GM21528 (cell line): ENCODE results near the gene CSH2.
"Not testable (repeated sequence)": the region's sequence is repeated elsewhere in the genome, so short reads cannot be mapped to it uniquely, and the experiment has no call there.

Experiments
- ATAC-seq: cut with Tn5 transposase; IDR thresholded peaks from one replicate; pipeline ENCODE4 v1.9.1; 2021; ENCODE audit warnings: mild to moderate bottlenecking, moderate library complexity; ENCODE audit not compliant: unreplicated experiment, low FRiP score

The CSH2 gene

DNA sequence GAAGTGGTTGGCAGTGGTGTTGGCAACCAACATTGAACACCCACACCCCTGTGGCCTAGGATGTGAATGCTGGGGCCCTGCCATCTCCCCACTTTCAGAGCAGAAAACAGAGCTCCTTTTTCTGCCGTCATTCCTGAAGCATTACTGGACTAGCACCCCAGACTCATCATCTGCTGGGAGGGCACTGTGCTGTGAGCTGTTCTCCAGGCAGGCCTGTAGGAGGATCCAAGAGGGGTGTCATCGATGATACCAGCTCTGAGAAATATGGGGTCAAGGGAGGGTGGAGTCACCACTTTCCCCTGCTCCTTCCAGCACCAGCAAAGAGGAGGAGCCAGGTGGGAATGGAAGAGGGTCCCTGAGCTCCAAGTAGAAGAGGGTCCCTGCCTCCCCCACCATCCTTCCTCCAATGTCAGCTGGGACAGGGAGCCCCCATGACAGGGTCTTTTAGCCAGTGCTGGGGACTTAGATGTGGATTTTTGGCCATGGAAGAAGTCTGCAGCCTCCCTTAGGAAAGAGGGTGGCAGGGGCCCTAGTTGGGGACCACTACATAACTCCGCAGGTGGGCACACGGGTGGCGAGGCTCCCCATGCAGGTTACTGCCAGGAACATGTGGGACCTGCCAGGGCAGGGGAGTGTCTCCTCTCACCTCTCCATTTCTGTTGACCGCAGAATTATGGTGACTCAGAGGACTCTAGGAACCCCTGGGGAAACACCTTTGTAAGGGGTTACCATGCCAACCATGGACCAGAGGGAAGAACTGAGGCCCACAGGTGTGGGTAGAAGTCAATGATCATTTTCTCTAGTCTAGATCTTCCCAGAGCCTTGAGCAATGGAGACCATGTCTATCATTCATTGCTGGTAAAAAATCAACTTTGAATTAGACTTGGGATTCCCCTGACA, 25.7 kb upstream of the CSH2 start:
- ATAC-seq = not testable (repeated sequence)

DNA sequence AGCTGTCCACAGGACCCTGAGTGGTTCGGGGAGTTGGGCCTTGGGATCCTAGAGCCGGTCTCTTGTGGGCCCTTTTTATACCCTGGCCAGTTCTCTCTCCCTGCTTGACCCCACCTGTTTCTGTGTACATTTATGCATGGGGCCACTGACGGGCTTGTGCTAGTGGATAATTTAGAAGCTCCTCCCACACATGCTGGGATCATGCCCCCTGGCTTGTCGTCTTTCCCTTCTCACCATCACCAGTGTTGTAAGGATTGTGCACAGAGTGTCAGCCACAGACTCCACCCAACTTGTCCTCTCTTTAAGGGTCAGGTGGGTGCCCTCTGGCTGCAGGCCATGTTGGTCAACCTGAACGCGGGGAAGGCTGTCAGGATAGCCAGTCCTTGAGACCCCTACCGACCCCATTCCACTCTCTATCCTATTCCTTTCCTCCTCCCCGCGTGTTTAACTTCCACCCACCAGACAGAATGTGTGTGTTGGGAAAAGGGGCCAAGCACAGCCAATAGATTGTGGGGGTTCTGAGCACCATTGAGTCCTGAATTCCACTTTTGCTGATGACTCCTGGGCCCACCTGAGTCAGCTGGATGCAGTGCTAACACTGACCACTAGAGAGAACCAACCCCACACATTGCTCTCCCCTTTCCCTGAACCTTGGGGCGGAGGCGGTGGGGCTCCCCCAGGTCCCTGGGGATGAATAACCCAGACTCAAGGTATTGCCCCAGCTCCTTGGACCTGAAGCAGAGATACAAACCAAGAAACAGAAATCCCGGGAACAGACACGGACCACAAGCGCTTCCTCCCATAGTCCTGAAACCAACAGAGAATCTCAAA, 23.3 kb upstream of the CSH2 start, which contains the start of gene CSH1:
CSH1 (minus strand) TSS at position 51 of the 831 bp plus-strand sequence. CDS start 63 bp downstream, outside the sequence.
- ATAC-seq = not testable (repeated sequence)

DNA sequence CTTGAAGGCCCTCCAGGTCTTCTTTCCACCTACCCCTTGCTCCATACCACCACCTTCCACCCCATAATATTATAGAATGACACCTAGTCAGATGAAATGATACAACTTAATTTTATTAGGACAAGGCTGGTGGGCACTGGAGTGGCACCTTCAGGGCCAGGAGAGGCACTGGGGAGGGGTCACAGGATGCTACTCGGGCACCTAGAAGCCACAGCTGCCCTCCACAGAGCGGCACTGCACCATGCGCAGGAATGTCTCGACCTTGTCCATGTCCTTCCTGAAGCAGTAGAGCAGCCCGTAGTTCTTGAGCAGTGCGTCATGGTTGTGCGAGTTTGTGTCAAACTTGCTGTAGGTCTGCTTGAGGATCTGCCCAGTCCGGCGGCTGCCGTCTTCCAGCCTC, 21.3 kb upstream of the CSH2 start:
- ATAC-seq = not testable (repeated sequence)

DNA sequence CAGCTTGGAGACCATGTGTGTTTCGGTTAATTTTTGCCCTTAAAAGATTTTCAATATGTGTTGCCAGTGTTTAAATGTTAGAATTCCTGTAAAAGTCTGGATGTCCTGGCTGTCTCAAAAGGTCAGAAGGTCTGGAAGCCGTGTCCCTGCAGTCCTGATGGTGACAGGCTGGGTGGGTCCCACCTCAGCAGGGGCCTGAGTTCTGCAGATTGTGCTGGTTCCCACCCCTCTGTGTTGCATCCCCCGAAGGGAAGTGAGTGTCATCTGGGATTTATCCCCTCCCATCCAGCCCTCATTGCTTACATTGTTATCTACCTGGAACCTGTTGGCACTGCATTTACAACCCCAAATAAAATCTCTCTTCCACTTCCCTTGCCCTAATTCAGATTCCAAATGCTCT, 20.5 kb upstream of the CSH2 start:
- ATAC-seq = not testable (repeated sequence)

DNA sequence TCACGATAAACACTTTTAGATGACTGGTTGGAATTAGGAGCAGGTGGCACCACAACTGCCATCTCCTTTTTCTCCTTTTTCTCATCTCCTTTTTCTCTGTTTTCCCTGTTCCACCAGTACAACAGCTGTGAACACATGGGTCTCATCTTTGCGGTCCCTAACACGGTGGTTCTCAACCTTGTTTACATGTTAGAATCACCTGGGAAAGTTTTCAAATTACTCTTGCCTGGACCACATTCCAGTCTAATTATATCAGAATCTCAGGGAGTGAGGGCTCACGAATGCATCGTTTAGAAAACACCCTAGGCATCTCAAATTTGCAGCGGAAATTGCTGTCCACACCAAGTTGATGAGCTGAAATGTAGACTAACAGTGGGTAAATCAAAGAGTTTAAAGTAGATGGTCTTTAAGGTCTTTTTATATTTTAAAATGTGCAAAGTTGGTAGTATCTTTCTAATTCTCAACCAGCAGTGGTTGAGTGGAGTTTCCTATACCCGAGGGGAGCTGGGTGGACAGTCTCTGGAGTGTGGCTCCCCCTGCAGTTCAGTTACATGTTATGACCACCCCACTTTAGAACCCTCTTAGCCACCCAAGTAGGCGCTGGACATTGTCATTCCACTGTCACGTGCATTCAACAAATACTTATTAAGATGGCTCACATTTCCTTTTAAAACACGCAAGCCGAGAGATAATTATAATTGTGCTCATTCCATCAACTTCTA, 19.0 kb upstream of the CSH2 start:
- ATAC-seq = not testable (repeated sequence)

DNA sequence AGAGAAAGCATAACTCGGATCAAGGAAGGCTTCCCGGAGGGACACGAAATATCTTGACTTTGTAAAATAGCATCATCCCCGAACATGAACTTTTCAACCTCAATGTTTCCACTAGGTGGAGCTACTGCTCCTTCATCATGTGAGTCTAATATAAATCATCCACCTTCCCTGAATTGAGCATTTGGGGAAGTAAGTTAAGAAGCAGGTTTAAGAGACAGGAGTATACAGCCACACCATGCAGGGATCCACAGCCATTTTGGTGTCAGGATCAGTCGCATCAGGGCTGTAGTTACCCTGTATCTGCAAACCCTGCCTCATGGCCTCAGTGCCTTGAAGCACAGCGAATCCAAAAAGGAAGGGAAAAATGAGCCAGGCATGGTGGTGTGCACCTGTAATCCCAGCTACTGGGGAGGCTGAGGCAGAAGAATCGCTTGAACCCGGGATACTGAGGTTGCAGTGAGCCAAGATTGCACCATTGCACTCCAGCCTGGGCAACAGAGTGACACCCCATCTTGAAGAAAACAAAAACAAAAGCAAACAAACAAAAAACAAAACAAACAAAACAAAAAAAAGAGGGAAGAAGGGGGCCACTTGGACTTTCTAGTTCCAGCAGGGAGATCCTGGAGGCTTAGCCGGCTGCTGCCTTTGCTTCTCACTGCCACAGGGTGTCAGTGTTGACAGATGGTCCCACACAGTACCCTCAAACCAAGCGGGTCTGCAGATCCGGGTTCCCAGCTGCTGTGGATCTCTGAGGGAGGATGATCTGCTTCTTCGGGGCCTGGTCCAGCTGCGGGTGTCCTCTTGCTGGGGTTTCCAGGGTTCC, 15.8 kb upstream of the CSH2 start:
- not testable (repeated sequence) for ATAC-seq

DNA sequence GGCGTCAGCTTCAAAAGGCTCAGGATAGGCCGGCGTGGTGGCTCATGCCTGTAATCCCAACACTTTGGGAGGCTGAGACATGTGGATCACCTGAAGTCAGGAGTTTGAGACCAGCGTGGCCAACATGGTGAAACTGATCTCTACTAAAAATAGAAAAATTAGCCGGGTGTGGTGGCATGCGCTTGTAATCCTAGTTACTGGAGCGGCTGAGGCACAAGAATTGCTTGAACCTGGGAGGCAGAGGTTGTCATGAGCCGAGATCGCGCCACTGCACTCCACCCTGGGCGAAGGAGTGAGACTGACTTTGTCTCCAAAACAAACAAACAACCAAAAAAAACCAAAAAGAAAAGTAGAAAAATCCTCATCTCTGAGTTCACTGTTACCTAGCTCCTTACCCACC, 11.6 kb upstream of the CSH2 start:
- ATAC-seq = not testable (repeated sequence)

DNA sequence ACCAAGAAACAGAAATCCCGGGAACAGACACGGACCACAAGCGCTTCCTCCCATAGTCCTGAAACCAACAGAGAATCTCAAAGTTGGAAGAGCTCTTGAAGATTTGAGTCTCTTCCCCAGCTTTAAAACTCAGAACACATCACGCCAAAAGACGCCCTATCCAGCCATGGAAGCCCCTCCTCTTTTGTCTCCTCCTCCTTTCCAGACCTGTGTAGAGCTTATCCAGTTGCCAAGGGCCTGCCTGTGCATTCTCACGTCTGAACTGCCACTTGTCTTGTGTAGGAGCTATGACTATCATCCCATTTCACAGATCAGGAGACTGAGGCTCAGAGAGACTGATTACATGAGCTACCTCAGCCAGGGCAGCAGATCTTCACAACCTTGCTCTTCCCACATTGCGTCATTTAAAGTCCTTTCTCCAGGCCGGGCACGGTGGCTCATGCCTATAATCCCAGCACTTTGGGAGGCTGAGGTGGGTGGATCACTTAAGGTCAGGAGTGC, 9.2 kb upstream of the CSH2 start:
- not testable (repeated sequence) for ATAC-seq

DNA sequence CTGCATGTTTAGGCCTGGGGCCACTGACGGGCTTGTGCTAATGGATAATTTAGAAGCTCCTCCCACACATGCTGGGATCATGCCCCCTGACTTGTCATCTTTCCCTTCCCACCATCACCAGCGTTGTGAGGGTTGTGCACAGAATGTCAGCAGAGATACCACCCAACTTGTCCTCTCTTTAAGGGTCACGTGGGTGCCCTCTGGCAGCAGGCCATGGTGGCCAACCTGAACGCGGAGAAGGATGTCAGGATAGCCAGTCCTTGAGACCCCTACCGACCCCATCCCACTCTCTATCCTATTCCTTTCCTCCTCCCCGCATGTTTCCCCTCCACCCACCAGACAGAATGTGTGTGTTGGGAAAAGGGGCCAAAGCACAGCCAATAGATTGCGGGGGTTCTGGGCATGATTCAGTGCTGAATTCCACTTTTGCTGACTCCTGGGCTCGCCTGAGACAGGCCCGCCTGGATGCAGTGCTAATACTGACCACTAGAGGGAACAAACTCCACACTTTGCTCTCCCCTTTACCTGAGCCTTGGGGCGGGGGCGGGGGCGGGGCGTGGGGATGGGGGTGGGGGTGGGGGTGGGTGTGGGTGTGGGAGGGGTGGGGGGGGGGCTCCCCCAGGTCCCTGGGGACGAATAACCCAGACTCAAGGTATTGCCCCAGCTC, 8.6 kb upstream of the CSH2 start, which contains the start of gene GH2:
GH2 (minus strand) TSS at position 10 of the 667 bp plus-strand sequence. CDS start 143 bp downstream, outside the sequence.
- no peak for ATAC-seq

DNA sequence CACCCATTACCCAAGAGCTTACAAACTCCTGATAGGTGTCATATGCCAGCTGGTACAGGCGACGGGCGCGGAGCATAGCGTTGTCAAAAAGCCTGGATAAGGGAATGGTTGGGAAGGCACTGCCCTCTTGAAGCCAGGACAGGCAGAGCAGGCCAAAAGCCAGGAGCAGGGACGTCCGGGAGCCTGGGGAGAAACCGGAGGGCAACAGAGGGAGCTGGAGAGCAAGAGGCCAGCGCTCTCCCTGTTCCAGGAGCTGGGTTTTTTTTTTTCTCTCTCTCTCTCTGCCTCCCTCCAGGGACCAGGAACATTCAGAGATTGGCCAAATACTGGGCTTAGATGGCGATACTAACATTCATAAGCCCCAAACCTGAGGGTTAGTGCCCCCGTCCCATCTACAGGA, 7.9 kb upstream of the CSH2 start:
- not testable (repeated sequence) for ATAC-seq

DNA sequence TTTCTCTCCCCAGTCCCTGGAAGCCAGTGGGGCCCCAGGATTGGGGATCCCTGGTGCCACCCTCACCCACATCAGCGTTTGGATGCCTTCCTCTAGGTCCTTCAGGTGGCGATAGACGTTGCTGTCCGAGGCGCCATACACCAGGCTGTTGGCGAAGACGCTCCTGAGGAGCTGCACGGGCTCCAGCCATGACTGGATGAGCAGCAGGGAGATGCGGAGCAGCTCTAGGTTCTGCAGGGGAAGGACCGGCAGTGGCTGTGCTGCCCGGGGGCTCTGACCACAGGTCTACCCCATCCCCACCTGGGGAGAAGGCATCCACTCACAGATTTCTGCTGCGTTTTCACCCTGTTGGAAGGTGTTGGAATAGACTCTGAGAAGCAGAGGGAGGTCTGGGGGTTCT, 7.2 kb upstream of the CSH2 start:
- ATAC-seq = no peak

DNA sequence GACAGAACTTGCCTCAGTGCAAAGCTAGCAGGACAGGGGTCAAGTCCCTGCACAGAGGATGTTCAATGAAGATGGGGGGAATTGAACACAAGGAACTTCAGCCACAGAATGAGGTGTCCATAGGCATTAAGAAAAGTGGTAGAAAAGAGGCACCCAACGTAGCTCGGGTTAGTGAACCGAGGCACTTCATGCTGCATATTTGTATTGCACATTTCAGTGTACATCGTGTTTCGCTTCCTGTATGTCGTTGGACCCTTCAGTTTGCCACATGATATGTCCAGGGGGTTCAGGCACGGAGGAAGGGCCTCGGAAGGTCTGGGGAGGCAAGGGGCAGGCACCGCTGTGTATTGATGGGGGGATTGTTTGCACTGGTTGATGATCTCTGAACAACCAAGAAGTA, 4.9 kb upstream of the CSH2 start:
- not testable (repeated sequence) for ATAC-seq

DNA sequence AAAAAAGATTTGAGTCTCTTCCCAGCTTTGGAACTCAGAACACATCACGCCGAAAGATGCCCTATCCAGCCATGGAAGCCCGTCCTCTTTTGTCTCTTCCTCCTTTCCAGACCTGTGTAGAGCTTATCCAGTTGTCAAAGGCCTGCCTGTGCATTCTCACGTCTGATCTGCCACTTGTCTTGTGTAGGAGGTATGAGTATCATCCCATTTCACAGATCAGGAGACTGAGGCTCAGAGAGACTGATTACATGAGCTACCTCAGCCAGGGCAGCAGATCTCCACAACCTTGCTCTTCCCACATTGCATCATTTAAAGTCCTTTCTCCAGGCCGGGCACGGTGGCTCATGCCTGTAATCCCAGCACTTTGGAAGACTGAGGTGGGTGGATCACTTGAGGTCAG, 1.2 kb upstream of the CSH2 start:
- ATAC-seq = not testable (repeated sequence)

DNA sequence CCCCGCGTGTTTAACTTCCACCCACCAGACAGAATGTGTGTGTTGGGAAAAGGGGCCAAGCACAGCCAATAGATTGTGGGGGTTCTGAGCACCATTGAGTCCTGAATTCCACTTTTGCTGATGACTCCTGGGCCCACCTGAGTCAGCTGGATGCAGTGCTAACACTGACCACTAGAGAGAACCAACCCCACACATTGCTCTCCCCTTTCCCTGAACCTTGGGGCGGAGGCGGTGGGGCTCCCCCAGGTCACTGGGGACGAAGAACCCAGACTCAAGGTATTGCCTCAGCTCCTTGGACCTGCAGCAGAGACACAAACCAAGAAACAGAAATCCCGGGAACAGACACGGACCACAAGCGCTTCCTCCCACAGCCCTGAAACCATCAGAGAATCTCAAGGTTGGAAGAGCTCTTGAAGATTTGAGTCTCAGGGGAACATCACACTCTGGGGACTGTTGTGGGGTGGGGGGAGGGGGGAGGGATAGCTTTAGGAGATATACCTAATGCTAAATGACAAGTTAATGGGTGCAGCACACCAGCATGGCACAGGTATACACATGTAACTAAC, 667 bp upstream of the CSH2 start:
- ATAC-seq = not testable (repeated sequence)

DNA sequence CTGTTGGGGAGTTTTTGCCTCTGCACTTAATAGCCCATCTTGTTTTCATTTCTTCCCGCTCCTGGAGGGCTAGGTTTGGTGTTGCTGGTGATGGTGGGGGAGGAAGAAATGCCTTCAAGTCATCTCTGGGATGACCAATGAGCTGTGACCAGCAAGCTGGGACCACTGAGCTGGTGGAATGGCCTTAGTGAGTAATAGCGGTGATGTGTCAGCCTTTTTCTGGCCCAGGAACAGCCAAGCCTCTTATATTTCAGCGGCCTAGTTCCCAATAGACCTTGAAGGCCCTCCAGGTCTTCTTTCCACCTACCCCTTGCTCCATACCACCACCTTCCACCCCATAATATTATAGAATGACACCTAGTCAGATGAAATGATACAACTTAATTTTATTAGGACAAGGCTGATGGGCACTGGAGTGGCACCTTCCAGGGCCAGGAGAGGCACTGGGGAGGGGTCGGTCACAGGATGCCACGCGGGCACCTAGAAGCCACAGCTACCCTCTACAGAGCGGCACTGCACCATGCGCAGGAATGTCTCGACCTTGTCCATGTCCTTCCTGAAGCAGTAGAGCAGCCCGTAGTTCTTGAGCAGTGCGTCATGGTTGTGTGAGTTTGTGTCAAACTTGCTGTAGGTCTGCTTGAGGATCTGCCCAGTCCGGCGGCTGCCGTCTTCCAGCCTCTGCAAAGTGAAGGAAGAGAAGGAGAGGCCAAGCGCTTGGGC, 1.7 kb downstream of the CSH2 start:
- ATAC-seq = not testable (repeated sequence)

DNA sequence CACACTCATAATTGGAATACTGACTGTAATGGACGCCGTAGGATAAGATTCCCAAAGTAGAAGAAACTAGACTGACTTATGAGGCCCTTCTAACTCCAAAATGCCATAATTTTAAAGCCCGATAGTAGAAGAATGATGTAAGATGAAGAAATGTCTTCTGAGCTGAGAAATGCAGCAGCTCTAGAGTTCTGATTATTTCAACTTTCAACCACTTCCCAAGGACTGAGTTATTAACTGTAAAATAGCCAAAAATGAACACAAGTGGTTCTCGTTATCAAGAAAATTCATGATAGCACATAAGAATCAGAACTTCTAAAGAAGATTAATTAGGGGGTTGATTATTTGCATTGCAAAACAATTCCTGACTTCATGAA, 3.2 kb downstream of the CSH2 start:
- ATAC-seq = not testable (repeated sequence)

DNA sequence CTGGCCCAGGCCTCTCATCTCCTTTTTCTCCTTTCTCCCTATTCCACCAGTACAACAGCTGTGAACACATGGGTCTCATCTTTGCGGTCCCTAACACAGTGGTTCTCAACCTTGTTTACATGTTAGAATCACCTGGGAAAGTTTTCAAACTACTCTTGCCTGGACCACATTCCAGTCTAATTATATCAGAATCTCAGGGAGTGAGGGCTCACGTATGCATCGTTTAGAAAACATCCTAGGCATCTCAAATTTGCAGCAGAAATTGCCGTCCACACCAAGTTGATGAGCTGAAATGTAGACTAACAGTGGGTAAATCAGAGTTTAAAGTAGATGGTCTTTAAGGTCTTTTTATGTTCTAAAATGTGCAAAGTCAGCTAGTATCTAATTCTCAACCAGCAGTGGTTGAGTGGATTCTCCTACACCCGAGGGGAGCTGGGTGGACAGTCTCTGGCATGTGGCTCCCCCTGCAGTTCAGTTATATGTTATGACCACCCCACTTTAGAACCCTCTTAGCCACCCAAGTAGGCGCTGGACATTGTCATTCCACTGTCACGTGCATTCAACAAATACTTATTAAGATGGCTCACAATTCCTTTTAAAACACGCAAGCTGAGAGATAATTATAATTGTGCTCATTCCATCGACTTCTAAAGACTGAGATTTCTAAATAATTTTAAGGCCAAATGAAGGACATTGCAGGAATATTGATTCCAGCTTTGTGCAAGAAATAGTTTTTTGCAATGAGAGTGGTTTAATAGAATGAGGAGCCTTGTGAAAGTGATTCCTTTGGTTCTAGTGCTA, 3.8 kb downstream of the CSH2 start:
- not testable (repeated sequence) for ATAC-seq
